Mammary epithelial cell (primary cell): Measurements from ENCODE around the gene EEF1A2.

Experiments used
- CTCF ChIP-seq, 2 donors: IDR thresholded peaks in 1 of 2; conservative IDR thresholded peaks in 1 of 2; 2 replicates each; pipeline ENCODE4 v1.5.1; 2011 to 2012; ENCODE audit warnings: inconsistent platforms in 2 of 2, low read length in 2 of 2, mild to moderate bottlenecking in 2 of 2, control low read depth in 1 of 2, low read depth in 1 of 2; ENCODE audit not compliant: insufficient read depth in 1 of 2; ENCODE audit errors: extremely low read depth in 1 of 2
- EZH2 ChIP-seq: IDR thresholded peaks from 2 replicates; pipeline ENCODE4 v1.6.1; 2012; ENCODE audit warnings: low read length, inconsistent platforms, borderline replicate concordance

- TF ChIP-seq CTCF (conservative IDR thresholded peaks at IDR 0.05 in 1 of 2, IDR thresholded peaks at IDR 0.05 in 1 of 2; ENCODE audit: extremely low read depth in 1 of 2, insufficient read depth in 1 of 2, low read depth in 1 of 2, low read length in 2 of 2) (no peak), EZH2 (no peak)
Observed at GRCh38 chr20:63545814-63546213, 46.9 kb upstream of the EEF1A2 start.
